Measurements from ENCODE around the gene NNMT.

The NNMT gene

DNA sequence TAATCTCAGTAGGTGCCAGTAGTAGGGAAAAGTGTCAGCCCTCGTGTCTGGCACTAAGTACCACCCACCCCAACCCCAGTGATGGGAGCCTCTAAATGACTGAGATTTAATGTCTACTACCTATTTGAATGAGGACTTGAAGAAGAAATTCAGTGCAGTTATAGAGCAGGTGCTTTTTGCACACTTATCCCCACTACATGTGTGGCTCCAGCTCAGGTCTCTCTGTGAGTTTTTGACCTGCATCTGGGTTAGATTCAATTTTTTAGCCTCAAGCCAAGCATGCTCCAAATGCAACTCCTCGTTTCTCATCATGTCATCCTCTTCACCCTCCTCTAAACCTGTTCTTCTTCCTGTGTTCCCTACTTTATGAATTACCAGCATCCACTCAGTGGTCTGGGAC is 24.9 kb upstream of the NNMT start:
- Histone ChIP-seq H3K9me3 (replicated peaks in 1 of 11) (no peaks in the 10 kb centered on the region), H3K4me2 (no peak overlapping the region), H3K9ac (no peak overlapping the region), H3K27me3 (no peaks in the 10 kb centered on the region), H3K4me1 (no peaks in the 10 kb centered on the region), H3K27ac (no peak overlapping the region), H3K4me3 (no peak overlapping the region), H3K36me3 (no peaks in the 10 kb centered on the region), H4K20me1 (no peaks in the 10 kb centered on the region; a peak in 1 of 22 replicates)
- no peak for TF ChIP-seq Cebpa-rat (IDR thresholded peaks at IDR 0.05)

DNA sequence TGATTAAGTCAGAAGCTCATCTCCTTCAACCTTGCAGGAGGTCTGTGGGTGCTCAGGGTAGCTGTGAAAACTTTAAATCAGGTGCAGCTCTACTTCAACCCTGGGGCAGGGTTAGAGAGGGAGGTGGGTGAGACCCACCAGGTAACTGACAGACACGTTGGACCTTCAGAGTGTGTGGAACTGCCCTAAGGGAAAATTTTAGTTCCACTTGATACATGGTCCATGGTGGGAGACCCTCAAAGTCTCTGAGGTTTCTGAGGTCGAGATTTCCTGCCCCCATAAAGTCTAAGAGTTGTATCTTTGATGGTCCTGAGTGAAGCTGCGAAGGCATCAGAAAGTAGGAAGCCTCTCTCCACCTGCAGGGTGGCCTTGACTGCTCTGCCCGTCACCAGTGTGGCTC is 23.9 kb upstream of the NNMT start:
- no peaks in the 10 kb centered on the region for H3K27me3 ChIP-seq

DNA sequence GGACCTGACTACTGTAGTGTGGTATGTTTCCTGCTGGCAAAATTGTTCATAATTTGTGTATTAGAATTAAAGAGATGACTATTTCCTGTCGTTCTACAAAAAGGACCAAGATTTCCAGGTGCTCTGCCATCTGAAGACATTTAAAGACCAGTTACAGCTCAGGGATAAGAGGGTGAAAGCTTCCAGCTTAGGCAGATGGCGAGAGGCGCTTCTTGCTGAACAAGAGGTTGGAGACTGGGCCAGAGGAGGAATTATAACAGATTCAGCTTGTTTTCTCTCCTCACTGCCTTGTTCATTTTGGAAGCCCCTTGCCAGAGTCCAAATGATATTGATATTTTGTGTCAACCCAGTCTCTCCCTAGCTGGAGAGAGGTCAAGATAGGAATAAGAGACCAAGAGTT is 23.1 kb upstream of the NNMT start:
- TF ChIP-seq Cebpa-rat (IDR thresholded peaks at IDR 0.05): no peak
- H3K27me3 ChIP-seq: no peaks in the 10 kb centered on the region
- no peak overlapping the region for H3K4me2 ChIP-seq
- no peak overlapping the region for H3K4me3 ChIP-seq
- no peak overlapping the region for H3K27ac ChIP-seq
- H3K9ac ChIP-seq: no peak overlapping the region
- H4K20me1 ChIP-seq: no peaks in the 10 kb centered on the region; a peak in 1 of 22 replicates
- no peaks in the 10 kb centered on the region for H3K4me1 ChIP-seq
- H3K9me3 ChIP-seq (replicated peaks in 1 of 11): no peaks in the 10 kb centered on the region
- no peaks in the 10 kb centered on the region for H3K36me3 ChIP-seq

More for the DNA sequence above, 23.9 kb upstream of the NNMT start:
- no peaks in the 10 kb centered on the region for H3K9me3 ChIP-seq (replicated peaks in 1 of 11)
- H3K4me3 ChIP-seq: no peak overlapping the region
- no peak for TF ChIP-seq Cebpa-rat (IDR thresholded peaks at IDR 0.05)
- no peaks in the 10 kb centered on the region for H3K4me1 ChIP-seq
- no peak overlapping the region for H3K9ac ChIP-seq
- no peaks in the 10 kb centered on the region for H3K36me3 ChIP-seq
- H3K4me2 ChIP-seq: no peak overlapping the region
- H4K20me1 ChIP-seq: no peaks in the 10 kb centered on the region; a peak in 1 of 22 replicates
- no peak overlapping the region for H3K27ac ChIP-seq

DNA sequence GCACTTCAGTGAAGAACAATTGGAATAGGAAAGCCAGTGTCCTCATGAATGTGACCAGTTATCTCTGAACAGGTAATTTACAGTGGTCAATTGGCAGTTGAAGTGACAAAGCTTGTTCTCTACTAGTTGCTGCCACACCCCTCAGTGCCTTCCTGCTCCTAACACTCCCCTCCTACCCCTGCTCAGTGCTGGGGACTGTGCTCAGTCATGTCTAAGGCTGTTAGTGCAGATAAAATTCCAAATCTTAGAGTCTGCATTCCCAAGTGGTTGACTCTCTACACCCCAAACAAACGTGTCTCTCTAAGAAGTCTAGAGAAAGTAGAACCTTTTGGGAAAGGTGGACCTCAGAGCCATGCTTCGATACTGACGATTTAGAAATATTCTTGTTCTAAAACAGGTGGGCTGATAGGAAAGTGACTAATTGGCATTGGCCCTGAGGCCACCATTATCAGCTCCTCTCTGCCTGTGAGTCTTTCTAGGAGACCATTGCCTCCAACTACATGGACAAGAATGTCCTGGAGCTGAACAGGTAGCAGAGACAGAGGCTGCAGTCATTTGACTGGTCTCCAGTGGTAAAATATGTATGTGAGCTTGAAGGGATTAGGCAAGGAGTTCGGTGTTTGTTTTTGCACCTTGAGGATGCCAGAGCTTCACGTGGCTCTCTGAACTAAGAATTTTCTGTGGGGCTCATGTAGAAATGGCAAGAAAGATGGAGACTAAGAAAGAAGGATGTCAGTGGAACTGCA is 22.1 kb upstream of the NNMT start:
- no peaks in the 10 kb centered on the region for H3K36me3 ChIP-seq
- H3K9ac ChIP-seq: no peak overlapping the region
- H3K27me3 ChIP-seq: no peaks in the 10 kb centered on the region
- no peak overlapping the region for H3K4me3 ChIP-seq
- no peak overlapping the region for H3K4me2 ChIP-seq
- TF ChIP-seq Cebpa-rat (IDR thresholded peaks at IDR 0.05): no peak
- no peaks in the 10 kb centered on the region for H3K9me3 ChIP-seq (replicated peaks in 1 of 11)
- no peaks in the 10 kb centered on the region for H3K4me1 ChIP-seq
- H3K27ac ChIP-seq: no peak overlapping the region
- peaks cover 0 to 1% (median 0%) of the 10 kb centered on the region in 11 experiments; a peak in 1 of 22 replicates for H4K20me1 ChIP-seq

DNA sequence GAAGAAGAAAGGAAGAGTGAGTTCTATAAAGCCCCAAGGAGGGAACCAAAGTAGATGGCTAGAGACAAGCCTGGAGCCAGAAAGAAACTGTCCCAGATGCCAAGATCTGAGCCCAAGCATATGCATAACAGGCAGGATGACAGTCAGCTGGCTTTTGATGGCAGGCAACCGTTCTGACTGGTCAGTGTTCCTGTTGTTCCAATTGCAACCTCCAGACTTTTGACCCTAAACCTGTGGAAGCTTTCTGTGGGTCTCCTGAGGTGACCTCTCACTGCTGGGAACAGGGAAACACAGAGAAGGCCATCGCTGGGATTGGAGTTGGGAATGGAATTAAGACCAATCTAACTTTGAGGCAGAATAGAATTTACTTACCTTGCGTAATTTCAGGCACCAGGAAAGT is 21.6 kb upstream of the NNMT start:
- Histone ChIP-seq H3K9me3 (replicated peaks in 1 of 11) (no peaks in the 10 kb centered on the region), H3K27ac (no peak overlapping the region), H3K27me3 (no peaks in the 10 kb centered on the region), H3K4me2 (no peak overlapping the region), H3K4me3 (no peak overlapping the region), H4K20me1 (peaks cover 0 to 6% (median 0%) of the 10 kb centered on the region in 11 experiments; a peak in 1 of 22 replicates), H3K36me3 (no peaks in the 10 kb centered on the region), H3K4me1 (no peaks in the 10 kb centered on the region), H3K9ac (no peak overlapping the region)
- TF ChIP-seq Cebpa-rat (IDR thresholded peaks at IDR 0.05): no peak

DNA sequence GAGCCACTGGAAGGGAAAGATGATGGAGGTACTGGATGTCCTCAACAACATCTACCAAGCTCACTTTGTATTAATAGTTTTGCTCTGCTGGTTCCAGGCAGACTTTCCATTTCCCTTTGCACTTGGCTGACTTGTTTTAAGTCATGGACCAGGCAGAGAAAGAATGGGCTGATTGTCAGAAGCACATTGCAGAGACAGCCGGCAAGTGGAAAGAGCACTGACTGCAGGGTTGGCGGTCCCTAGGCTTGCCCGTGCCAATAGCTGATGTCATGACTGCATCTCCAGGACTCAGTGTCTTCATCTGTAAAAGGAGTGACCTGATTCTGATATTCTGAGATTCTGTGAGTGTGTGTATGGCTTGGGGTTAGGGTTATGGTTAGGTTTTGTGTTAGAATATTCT is 20.9 kb upstream of the NNMT start:
- H3K36me3 ChIP-seq: no peaks in the 10 kb centered on the region
- H3K4me3 ChIP-seq: no peak overlapping the region
- no peak overlapping the region for H3K27ac ChIP-seq
- H3K4me1 ChIP-seq: no peaks in the 10 kb centered on the region
- no peak overlapping the region for H3K4me2 ChIP-seq
- H3K9me3 ChIP-seq (replicated peaks in 1 of 11): no peaks in the 10 kb centered on the region
- H3K27me3 ChIP-seq: no peaks in the 10 kb centered on the region
- TF ChIP-seq Cebpa-rat (IDR thresholded peaks at IDR 0.05): no peak
- no peak overlapping the region for H3K9ac ChIP-seq
- peaks cover 0 to 6% (median 0%) of the 10 kb centered on the region in 11 experiments; a peak in 1 of 22 replicates for H4K20me1 ChIP-seq

DNA sequence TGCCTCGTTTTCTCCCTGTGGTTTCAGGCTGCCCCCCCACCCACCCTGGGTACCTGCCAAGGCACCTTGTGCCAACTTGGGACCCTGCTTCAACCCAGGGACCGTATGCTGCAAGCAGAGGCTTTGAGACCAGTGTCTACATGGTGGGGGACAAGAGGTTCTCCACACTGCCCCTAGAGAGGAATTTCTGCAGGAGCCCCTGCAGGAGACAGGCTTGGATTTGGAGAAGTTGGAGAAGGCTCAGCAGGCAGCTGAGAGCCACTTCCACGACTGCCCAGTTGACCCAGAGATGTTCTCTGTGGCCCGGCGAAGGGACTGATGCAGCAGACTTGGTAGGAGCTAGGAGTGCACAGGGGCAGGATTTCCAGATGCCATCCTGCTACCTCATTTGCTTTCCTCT is 20.1 kb upstream of the NNMT start:
- H3K9me3 ChIP-seq (replicated peaks in 1 of 11): no peaks in the 10 kb centered on the region
- no peak for TF ChIP-seq Cebpa-rat (IDR thresholded peaks at IDR 0.05)
- H3K27ac ChIP-seq: no peak overlapping the region
- H3K27me3 ChIP-seq: no peaks in the 10 kb centered on the region
- no peaks in the 10 kb centered on the region for H3K4me1 ChIP-seq
- H3K36me3 ChIP-seq: no peaks in the 10 kb centered on the region
- no peak overlapping the region for H3K9ac ChIP-seq
- no peak overlapping the region for H3K4me3 ChIP-seq
- H4K20me1 ChIP-seq: peaks cover 0 to 6% (median 0%) of the 10 kb centered on the region in 11 experiments; a peak in 1 of 22 replicates
- no peak overlapping the region for H3K4me2 ChIP-seq

DNA sequence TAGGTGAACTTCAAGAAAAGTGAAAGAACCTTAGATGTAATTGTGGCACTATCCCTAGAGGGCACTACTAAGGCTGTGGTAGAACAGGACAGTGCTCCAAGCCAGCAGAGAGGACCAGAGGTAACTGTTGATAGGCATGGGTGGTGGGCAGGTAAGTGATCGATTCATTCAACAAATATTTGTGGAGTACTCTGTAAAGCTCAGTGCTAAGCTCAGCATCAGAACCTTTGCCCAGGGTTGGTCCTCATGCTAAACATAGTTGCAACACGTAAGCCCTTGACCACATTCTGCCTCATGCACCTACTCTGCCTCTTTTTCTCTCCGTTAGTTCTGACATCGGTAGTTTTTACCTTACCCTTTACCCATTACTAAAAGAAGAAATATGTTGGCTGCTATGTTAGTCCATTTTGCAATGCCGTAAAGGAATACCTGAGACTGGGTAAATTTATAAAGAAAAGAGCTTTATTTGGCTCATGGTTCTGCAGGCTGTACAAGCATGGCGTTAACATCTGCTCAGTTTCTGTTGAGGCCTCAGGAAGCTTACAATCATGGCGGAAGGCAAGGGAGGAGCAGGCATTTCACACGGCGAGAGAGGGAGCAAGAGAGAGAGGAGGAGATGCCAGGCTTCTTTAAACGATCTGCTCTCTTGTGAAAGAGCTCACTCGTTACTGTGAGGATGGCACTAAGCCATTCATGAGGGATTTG is 18.4 kb upstream of the NNMT start:
- Histone ChIP-seq H3K4me3 (no peak overlapping the region), H3K4me2 (no peak overlapping the region), H4K20me1 (peaks cover 0 to 6% (median 0%) of the 10 kb centered on the region in 11 experiments; a peak in 1 of 22 replicates), H3K27ac (no peak overlapping the region), H3K9me3 (replicated peaks in 1 of 11) (no peaks in the 10 kb centered on the region), H3K4me1 (no peaks in the 10 kb centered on the region), H3K36me3 (no peaks in the 10 kb centered on the region), H3K9ac (no peak overlapping the region), H3K27me3 (no peaks in the 10 kb centered on the region)
- TF ChIP-seq Cebpa-rat (IDR thresholded peaks at IDR 0.05): no peak

DNA sequence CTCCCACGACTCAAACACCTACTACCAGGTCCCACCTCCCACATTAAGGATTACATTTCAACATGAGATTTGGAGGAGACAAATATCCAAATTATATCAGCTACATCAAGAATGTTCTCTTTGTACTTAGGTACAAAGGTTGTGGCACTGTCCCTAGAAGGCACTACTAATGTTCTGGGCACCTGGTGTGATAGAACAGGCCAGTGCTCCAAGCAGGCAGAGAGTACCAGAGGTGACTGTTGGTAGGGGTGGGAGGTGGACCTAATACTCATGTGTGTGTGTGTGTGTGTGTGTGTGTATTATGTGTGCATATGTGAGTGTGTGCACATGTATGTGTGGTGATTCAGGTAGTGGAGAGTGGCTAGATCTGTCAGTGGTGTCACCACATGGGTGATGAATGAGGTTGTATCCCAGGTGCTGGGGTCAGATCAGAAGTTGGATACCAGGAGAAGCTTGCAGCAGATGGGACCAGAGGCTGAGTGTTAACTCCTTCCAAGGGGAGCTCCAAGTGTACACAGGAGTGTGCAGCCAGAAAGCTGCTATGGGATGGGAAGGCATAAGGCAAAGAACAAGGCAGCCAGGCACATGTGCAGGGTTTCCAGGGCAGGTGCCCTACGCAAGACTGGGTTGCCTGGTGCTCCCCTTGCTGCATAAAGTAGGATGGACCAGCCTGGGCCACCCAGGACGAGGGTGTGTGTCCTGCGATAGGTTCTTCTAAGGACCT is 17.7 kb upstream of the NNMT start:
- H3K9ac ChIP-seq: no peak overlapping the region
- no peaks in the 10 kb centered on the region for H3K9me3 ChIP-seq (replicated peaks in 1 of 11)
- H3K36me3 ChIP-seq: no peaks in the 10 kb centered on the region
- peaks cover 0 to 6% (median 0%) of the 10 kb centered on the region in 11 experiments; a peak in 1 of 22 replicates for H4K20me1 ChIP-seq
- H3K27me3 ChIP-seq: no peaks in the 10 kb centered on the region
- TF ChIP-seq Cebpa-rat (IDR thresholded peaks at IDR 0.05): no peak
- no peak overlapping the region for H3K4me3 ChIP-seq
- H3K27ac ChIP-seq: no peak overlapping the region
- H3K4me1 ChIP-seq: no peaks in the 10 kb centered on the region
- H3K4me2 ChIP-seq: no peak overlapping the region
